ENCODE data around the gene SSR1. TPM values are rescaled to one million over a fixed set of nuclear protein-coding genes. Genes with fewer than 3 reads are reported as not detected.

SSR1 gene
- total and polyA plus RNA-seq, 2 of the 13 experiments (the other 11 are each of a cell fraction or from before 2014, with no cell fraction given): 203 to 243 TPM

DNA sequence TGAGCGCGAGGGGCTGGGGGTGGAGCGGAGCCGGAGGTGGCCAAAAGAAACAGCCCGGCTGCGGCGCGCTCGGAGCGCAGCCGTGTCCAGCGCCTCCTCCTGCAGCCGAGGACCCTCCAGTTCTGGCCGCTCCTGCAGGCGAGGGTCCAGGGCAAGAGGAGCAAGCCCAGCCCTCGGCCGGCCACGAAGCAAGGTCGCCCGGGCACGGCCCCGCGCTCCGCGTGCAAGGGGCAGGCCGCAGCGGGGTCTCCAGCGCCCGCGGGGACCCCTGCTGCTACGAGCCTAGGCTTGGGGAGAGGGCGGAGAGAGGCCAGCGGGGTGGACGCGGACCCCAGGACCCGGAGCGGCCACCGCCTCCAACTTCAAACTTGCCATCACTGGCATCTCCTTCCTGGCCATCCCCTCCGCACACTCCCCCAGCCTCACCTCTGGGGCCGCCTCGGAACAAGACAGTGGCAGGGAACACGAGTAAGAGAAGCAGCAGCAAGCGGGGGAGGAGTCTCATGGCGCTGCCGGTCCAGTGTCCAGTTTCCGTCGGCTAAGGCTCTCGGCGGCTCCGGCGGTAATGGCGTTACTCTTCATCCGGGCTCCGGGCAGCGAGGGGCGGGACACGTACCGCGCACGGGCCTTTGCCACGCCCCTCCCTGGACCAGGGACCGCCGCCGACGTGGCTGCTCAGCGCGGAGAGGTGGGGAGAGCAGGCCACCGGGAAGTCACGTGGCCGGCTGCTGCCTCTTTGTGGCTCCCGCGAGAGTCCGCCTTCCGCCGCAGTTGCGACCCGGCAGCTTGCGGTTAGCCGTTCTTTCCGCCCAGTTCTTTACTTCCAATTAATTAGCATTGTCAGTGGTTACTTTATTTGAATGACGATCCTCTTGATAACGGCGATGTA lies at the start of gene SSR1 (continued):
- TF ChIP-seq ZNF263 (CRISPR knock-in tag; IDR thresholded peaks at IDR 0.05): peak; percentile 75
- TF ChIP-seq, protein P1, sequence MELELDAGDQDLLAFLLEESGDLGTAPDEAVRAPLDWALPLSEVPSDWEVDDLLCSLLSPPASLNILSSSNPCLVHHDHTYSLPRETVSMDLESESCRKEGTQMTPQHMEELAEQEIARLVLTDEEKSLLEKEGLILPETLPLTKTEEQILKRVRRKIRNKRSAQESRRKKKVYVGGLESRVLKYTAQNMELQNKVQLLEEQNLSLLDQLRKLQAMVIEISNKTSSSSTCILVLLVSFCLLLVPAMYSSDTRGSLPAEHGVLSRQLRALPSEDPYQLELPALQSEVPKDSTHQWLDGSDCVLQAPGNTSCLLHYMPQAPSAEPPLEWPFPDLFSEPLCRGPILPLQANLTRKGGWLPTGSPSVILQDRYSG (CRISPR knock-in tag; IDR thresholded peaks at IDR 0.05): no peak
- TF ChIP-seq, protein P2, sequence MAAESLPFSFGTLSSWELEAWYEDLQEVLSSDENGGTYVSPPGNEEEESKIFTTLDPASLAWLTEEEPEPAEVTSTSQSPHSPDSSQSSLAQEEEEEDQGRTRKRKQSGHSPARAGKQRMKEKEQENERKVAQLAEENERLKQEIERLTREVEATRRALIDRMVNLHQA (CRISPR knock-in tag; IDR thresholded peaks at IDR 0.05): no peak
- peak; percentile 55 for TF ChIP-seq RBM22 (optimal IDR thresholded peaks at IDR 0.05; ENCODE audit: low read length)
- peak; percentile 76; the same call in 1 of the 2 replicates for TF ChIP-seq BORCS8-MEF2B (CRISPR knock-in tag; IDR thresholded peaks at IDR 0.05)
- peak; percentile 94; the same call in 1 of the 2 replicates for TF ChIP-seq TRAFD1 (CRISPR knock-in tag; IDR thresholded peaks at IDR 0.05; ENCODE audit: borderline replicate concordance)
- peak; percentile 90 for TF ChIP-seq ZC3H13 (CRISPR knock-in tag; IDR thresholded peaks at IDR 0.05)
- 0 out of 2 replicates have a peak, but pooled peaks have one; percentile 33 for TF ChIP-seq HMG20B (CRISPR knock-in tag; conservative IDR thresholded peaks at IDR 0.05)
- no peak for TF ChIP-seq RFX1 (IDR thresholded peaks at IDR 0.05)
- TF ChIP-seq ZNF710 (CRISPR knock-in tag; IDR thresholded peaks at IDR 0.05; ENCODE audit: borderline replicate concordance): peak; percentile 51
- TF ChIP-seq, protein P3, sequence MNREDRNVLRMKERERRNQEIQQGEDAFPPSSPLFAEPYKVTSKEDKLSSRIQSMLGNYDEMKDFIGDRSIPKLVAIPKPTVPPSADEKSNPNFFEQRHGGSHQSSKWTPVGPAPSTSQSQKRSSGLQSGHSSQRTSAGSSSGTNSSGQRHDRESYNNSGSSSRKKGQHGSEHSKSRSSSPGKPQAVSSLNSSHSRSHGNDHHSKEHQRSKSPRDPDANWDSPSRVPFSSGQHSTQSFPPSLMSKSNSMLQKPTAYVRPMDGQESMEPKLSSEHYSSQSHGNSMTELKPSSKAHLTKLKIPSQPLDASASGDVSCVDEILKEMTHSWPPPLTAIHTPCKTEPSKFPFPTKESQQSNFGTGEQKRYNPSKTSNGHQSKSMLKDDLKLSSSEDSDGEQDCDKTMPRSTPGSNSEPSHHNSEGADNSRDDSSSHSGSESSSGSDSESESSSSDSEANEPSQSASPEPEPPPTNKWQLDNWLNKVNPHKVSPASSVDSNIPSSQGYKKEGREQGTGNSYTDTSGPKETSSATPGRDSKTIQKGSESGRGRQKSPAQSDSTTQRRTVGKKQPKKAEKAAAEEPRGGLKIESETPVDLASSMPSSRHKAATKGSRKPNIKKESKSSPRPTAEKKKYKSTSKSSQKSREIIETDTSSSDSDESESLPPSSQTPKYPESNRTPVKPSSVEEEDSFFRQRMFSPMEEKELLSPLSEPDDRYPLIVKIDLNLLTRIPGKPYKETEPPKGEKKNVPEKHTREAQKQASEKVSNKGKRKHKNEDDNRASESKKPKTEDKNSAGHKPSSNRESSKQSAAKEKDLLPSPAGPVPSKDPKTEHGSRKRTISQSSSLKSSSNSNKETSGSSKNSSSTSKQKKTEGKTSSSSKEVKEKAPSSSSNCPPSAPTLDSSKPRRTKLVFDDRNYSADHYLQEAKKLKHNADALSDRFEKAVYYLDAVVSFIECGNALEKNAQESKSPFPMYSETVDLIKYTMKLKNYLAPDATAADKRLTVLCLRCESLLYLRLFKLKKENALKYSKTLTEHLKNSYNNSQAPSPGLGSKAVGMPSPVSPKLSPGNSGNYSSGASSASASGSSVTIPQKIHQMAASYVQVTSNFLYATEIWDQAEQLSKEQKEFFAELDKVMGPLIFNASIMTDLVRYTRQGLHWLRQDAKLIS (CRISPR knock-in tag; IDR thresholded peaks at IDR 0.05): no peak
- TF ChIP-seq TOE1 (CRISPR knock-in tag; IDR thresholded peaks at IDR 0.05): peak; percentile 51; the same call in 1 of the 2 replicates
- peak; percentile 94; the same call in 1 of the 2 replicates for TF ChIP-seq ZNF619 (CRISPR knock-in tag; IDR thresholded peaks at IDR 0.05)
- no peak; the same call in 1 of the 2 replicates for TF ChIP-seq ZNF512B (CRISPR knock-in tag; IDR thresholded peaks at IDR 0.05; ENCODE audit: borderline replicate concordance)
